COLO829 (cell line): ENCODE measurements around the gene BHMT2.

Source experiments
- DNase-seq: peaks from one replicate; pipeline ENCODE4 v3.0.0; 2012; ENCODE audit warnings: low spot score

Gene BHMT2

GRCh38 chr5:79120221-79120620, 50.7 kb downstream of the BHMT2 start:
- no peak for DNase-seq

- no peak for DNase-seq
These were observed 53.4 kb downstream of the BHMT2 start for GRCh38 chr5:79122973-79123372.

GRCh38 chr5:79124607-79125006, 55.0 kb downstream of the BHMT2 start:
- DNase-seq, result no peak

- peak; percentile 10 for DNase-seq
These were observed 61.2 kb downstream of the BHMT2 start for GRCh38 chr5:79130781-79131180.

GRCh38 chr5:79133121-79133656, 63.6 kb downstream of the BHMT2 start:
- no peak for DNase-seq

GRCh38 chr5:79133657-79134451, 64.3 kb downstream of the BHMT2 start:
- peak; percentile 8 for DNase-seq

GRCh38 chr5:79135790-79136553, 66.4 kb downstream of the BHMT2 start:
- DNase-seq, result no peak

- no peak for DNase-seq
These were observed 67.1 kb downstream of the BHMT2 start for GRCh38 chr5:79136618-79137017.
